ENCODE results near the gene CAVIN2.

Gene CAVIN2

GRCh38 chr2:191800874-191801273 is 46.0 kb downstream of the CAVIN2 start:
- TF ChIP-seq CTCF (IDR thresholded peaks at IDR 0.05; ENCODE audit: low read depth, low read length), result no peak
- no peak overlapping the region for H3K4me3 ChIP-seq (ENCODE audit: low read depth, low read length)

GRCh38 chr2:191799526-191799925 is 47.4 kb downstream of the CAVIN2 start:
- no peak for TF ChIP-seq CTCF (IDR thresholded peaks at IDR 0.05; ENCODE audit: low read depth, low read length)

GRCh38 chr2:191797942-191798876 is 48.7 kb downstream of the CAVIN2 start:
- no peak for TF ChIP-seq CTCF (IDR thresholded peaks at IDR 0.05; ENCODE audit: low read depth, low read length)
- H3K4me3 ChIP-seq (ENCODE audit: low read depth, low read length), result no peak overlapping the region

More at GRCh38 chr2:191799526-191799925, 47.4 kb downstream of the CAVIN2 start:
- no peak overlapping the region for H3K4me3 ChIP-seq (ENCODE audit: low read depth, low read length)

- no peak for TF ChIP-seq CTCF (IDR thresholded peaks at IDR 0.05; ENCODE audit: low read depth, low read length)
- H3K4me3 ChIP-seq (ENCODE audit: low read depth, low read length), result no peak overlapping the region
Observed at GRCh38 chr2:191797500-191797899, 49.4 kb downstream of the CAVIN2 start.

- H3K4me3 ChIP-seq (ENCODE audit: low read depth, low read length), result no peak overlapping the region
- TF ChIP-seq CTCF (IDR thresholded peaks at IDR 0.05; ENCODE audit: low read depth, low read length), result no peak
Observed at GRCh38 chr2:191795715-191796114, 51.2 kb downstream of the CAVIN2 start.

GRCh38 chr2:191791953-191792560 is 54.8 kb downstream of the CAVIN2 start:
- no peak overlapping the region for H3K4me3 ChIP-seq (ENCODE audit: low read depth, low read length)
- no peak for TF ChIP-seq CTCF (IDR thresholded peaks at IDR 0.05; ENCODE audit: low read depth, low read length)

- TF ChIP-seq CTCF (IDR thresholded peaks at IDR 0.05; ENCODE audit: low read depth, low read length), result no peak
- no peak overlapping the region for H3K4me3 ChIP-seq (ENCODE audit: low read depth, low read length)
Observed at GRCh38 chr2:191790737-191791136, 56.2 kb downstream of the CAVIN2 start.
